Kidney epithelial cell (primary cell): ENCODE data around the gene RBCK1. TPM values are rescaled to one million over a fixed set of nuclear protein-coding genes. Genes with fewer than 3 reads are reported as not detected.
"Not testable (repeated sequence)": the region's sequence is repeated elsewhere in the genome, so short reads cannot be mapped to it uniquely, and the experiment has no call there.

Source experiments
- DNase-seq: peaks from one replicate; pipeline ENCODE4 v3.0.0-alpha.2; 2010; ENCODE audit warnings: low read depth
- H3K27me3 ChIP-seq: 2 replicates; pipeline ENCODE4 v1.6.0; 2011; ENCODE audit warnings: low read length; ENCODE audit not compliant: control insufficient read depth, insufficient read depth
- H3K36me3 ChIP-seq: 2 replicates; pipeline ENCODE4 v1.5.1; 2011; ENCODE audit warnings: low read length; ENCODE audit not compliant: control insufficient read depth, insufficient read depth
- H3K4me3 ChIP-seq: 2 replicates; pipeline ENCODE4 v1.5.1; 2011; ENCODE audit warnings: low read depth, mild to moderate bottlenecking, control low read depth, low read length
- total RNA-seq: library from RNA; depleted of rRNA; stranded (reverse); fragments of >200 nt; gene quantifications from 2 replicates; pipeline ENCODE4 v1.2.3, GENCODE V29; 2015
- TF ChIP-seq, protein P1 (sequence below): IDR thresholded peaks from 2 replicates; pipeline ENCODE4 v1.5.1; 2011; ENCODE audit warnings: mild to moderate bottlenecking, moderate library complexity, low read length, control low read depth, inconsistent platforms; ENCODE audit not compliant: insufficient read depth, poor library complexity, severe bottlenecking

The RBCK1 gene
- total RNA-seq, 1 donor from 2014 or later, result 292 TPM

- no peaks in the 10 kb centered on the region for H3K27me3 ChIP-seq
- H3K36me3 ChIP-seq, result peaks cover 8% of the 10 kb centered on the region
- TF ChIP-seq, protein P1, sequence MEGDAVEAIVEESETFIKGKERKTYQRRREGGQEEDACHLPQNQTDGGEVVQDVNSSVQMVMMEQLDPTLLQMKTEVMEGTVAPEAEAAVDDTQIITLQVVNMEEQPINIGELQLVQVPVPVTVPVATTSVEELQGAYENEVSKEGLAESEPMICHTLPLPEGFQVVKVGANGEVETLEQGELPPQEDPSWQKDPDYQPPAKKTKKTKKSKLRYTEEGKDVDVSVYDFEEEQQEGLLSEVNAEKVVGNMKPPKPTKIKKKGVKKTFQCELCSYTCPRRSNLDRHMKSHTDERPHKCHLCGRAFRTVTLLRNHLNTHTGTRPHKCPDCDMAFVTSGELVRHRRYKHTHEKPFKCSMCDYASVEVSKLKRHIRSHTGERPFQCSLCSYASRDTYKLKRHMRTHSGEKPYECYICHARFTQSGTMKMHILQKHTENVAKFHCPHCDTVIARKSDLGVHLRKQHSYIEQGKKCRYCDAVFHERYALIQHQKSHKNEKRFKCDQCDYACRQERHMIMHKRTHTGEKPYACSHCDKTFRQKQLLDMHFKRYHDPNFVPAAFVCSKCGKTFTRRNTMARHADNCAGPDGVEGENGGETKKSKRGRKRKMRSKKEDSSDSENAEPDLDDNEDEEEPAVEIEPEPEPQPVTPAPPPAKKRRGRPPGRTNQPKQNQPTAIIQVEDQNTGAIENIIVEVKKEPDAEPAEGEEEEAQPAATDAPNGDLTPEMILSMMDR, result no peak
- no peak for DNase-seq
- no peak overlapping the region for H3K4me3 ChIP-seq
Observed at GRCh38 chr20:440636-441035, 32.5 kb downstream of the RBCK1 start.

GRCh38 chr20:443223-443775, 35.2 kb downstream of the RBCK1 start:
- no peak overlapping the region for H3K4me3 ChIP-seq
- H3K36me3 ChIP-seq, result peaks cover 5% of the 10 kb centered on the region
- no peak for DNase-seq
- TF ChIP-seq, protein P1, result no peak
- no peaks in the 10 kb centered on the region for H3K27me3 ChIP-seq

GRCh38 chr20:444117-444516, 36.0 kb downstream of the RBCK1 start:
- Histone ChIP-seq H3K4me3 (no peak overlapping the region), H3K36me3 (peaks cover 5% of the 10 kb centered on the region), H3K27me3 (no peaks in the 10 kb centered on the region)
- TF ChIP-seq, protein P1, result no peak
- DNase-seq, result no peak

GRCh38 chr20:444862-445426, 36.8 kb downstream of the RBCK1 start:
- TF ChIP-seq, protein P1, result no peak
- H3K4me3 ChIP-seq, result no peak overlapping the region
- peaks cover 5% of the 10 kb centered on the region for H3K36me3 ChIP-seq
- H3K27me3 ChIP-seq, result no peaks in the 10 kb centered on the region
- no peak for DNase-seq

DNA sequence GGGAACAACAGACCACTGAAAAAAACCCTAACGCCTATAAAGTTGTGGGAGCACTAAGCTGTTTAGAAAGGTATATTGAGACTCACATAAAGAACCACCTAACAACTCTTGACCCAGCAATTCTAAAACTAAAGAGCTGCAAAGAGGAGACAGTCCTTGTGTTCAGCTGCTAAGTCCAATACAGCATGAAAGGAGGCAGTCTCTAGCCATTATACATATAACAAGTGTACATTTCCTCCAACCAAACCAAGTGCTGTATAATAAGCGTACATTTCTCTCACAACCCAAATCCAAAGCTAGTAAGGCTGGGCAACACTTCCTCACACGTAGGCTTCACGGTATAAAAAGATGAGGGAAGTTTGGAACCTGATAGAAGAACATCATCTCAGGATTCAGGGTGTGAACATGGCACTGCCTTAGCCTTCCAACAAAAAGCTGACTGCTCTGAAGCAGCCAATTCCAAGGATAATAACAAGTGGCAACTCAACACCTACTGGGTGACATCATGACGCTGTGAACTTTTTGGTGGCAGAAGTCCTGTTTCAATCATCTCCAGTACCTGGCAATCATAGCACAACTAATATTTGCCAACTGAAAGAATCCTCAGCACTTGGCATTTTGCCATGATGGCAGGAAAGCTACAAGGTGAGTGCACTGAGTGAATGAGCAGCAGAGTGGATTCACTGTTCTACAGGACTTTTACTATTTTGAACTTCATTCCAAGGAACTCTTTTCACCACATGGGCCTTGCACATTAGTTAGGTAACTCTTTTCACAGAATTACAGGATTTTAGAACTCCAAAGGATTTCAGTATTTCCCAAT, 37.6 kb downstream of the RBCK1 start:
- no peak overlapping the region for H3K4me3 ChIP-seq
- peaks cover 1% of the 10 kb centered on the region for H3K36me3 ChIP-seq
- DNase-seq, result no peak
- no peaks in the 10 kb centered on the region for H3K27me3 ChIP-seq
- TF ChIP-seq, protein P1, result no peak

- H3K4me3 ChIP-seq, DNase-seq, H3K27me3 ChIP-seq, H3K36me3 ChIP-seq: not testable (repeated sequence)
Observed at GRCh38 chr20:452021-452420, 43.9 kb downstream of the RBCK1 start.
